ENCODE measurements around the gene EGFR.

EGFR gene

DNA sequence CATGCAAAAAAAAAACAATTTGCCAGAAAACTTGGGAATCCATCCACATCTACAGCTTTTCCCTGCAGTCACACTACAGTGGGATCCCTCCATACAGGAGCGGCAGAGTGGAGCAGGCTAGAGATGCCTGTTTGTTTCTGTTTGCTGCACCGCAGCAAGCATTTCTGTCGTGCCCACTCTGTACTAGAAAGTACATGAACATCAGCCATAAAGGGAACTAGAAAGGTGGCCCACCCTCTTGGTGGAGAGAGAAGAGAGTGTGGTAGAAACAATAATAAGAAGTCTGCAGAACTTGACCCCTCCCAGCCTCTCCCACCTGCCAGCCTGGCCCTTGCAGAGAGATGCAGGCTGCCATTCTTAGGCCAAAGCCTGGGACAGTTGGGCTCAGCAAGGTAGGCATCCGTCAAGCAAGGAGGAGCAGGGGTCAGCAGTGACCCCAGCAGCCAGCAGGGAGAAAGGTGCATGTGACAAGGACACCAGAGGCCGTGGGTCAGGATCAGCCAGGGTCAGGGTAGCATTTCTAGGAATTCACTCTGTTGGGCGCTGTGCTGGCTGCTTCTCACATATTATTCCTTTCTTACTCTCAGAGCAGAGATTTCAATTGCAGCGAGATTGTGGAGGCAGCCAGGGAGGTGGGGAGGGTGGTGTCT, 171.8 kb downstream of the EGFR start:
- no peak for DNase-seq (ENCODE audit: low spot score)

DNA sequence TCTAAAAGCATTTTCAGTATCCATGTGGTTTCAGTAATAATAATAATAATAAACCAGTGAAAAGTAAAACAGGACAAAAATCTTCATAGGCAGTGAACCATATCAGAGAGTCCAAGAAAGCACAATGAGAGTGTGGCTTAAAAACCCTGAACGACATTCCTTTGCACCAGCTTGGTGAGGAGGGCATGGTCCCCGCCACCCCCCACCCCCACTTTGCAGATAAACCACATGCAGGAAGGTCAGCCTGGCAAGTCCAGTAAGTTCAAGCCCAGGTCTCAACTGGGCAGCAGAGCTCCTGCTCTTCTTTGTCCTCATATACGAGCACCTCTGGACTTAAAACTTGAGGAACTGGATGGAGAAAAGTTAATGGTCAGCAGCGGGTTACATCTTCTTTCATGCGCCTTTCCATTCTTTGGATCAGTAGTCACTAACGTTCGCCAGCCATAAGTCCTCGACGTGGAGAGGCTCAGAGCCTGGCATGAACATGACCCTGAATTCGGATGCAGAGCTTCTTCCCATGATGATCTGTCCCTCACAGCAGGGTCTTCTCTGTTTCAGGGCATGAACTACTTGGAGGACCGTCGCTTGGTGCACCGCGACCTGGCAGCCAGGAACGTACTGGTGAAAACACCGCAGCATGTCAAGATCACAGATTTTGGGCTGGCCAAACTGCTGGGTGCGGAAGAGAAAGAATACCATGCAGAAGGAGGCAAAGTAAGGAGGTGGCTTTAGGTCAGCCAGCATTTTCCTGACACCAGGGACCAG, 172.5 kb downstream of the EGFR start:
- no peak for DNase-seq (ENCODE audit: low spot score)

DNA sequence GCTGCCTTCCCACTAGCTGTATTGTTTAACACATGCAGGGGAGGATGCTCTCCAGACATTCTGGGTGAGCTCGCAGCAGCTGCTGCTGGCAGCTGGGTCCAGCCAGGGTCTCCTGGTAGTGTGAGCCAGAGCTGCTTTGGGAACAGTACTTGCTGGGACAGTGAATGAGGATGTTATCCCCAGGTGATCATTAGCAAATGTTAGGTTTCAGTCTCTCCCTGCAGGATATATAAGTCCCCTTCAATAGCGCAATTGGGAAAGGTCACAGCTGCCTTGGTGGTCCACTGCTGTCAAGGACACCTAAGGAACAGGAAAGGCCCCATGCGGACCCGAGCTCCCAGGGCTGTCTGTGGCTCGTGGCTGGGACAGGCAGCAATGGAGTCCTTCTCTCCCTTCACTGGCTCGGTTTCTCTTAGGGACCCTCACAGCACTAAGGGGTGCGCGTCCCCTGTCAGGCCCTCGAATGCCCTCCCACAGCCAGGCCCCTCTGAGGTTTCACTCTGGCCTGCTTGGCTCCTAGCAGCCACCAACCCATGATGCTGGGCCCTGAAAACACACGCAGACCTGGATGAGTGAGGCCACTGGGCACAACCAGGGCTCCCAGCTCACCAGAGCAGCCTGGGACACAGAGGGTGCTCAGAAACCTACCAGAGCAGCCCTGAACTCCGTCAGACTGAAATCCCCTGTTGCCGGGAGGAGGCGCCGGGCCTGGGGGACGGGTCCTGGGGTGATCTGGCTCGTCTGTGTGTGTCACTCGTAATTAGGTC, 173.3 kb downstream of the EGFR start:
- no peak for DNase-seq (ENCODE audit: low spot score)

DNA sequence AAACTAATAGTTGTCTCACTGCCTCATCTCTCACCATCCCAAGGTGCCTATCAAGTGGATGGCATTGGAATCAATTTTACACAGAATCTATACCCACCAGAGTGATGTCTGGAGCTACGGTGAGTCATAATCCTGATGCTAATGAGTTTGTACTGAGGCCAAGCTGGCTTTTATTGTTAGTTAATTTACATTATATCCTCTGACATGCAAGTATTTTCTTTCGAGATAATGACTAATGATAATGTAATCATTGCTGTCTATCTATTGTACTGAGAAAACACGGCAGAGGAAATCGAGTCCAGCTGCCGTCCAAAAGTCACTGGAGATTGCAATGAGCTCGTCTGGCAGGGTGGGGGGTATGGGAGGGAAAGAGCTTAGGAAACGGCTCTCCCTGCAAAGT, 173.9 kb downstream of the EGFR start:
- DNase-seq (ENCODE audit: low spot score) = peak; percentile 27

DNA sequence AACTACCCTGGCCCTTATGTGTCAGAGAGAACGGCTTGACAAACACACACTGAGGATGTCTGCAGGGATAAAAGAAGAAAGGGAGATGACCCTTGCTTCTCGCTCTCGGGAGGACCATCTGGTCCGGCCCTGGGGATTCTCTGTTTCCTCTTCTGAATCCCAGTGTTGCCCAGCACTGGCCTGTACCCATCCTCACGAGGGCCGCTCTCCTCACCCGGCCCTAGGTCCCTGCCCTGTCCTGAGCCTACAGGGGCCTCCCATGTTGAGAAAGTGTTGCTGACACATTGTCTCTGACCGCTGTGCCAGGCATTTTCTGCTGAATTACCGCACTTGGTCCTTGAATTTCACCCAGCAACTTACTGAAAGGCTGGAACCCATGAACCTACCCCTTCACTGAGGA, 174.4 kb downstream of the EGFR start:
- no peak for DNase-seq (ENCODE audit: low spot score)

DNA sequence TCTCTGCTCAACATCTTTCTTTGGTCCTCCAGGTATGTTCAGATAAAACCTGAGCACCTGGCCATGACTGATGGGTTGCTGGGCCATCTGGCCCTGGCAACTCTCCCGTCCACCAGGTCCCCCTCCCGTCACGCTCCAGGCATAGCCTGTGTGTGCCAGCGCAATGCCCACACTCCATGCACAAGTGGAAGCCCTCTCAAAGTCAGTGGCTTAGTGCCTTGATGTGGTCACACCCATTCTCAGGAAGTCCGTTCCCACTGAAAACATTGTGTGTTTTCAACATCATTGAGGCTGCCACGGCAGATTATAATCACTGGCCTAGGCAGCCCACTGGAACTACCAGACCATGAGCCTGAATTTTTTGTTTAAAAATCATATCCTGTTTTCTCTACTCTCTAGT, 175.7 kb downstream of the EGFR start:
- no peak for DNase-seq (ENCODE audit: low spot score)

DNA sequence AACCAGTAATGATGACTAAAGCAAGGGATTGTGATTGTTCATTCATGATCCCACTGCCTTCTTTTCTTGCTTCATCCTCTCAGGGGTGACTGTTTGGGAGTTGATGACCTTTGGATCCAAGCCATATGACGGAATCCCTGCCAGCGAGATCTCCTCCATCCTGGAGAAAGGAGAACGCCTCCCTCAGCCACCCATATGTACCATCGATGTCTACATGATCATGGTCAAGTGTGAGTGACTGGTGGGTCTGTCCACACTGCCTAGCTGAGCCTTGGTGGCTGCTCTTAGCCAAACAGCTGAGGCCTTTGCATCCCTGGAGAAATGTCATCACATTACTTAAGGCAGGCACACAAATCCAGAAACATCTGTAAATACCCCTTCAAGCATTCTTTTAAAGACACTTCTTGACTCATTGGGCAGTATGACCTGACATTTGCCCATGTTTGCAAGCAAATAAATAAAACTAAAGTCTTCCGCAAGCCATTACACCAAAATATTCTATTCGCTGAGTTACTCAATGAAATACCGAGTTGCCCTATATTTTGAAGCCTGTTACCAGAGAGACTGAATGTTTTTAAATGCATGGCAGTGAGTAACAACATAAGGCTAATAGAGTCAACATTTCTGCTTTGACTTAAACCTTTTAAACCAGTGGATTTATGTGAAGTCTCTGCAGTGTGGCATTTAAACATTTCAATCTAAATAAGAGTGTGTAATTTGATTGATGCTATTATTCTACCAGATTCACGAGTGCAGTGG, 180.0 kb downstream of the EGFR start:
- no peak for DNase-seq (ENCODE audit: low spot score)

DNA sequence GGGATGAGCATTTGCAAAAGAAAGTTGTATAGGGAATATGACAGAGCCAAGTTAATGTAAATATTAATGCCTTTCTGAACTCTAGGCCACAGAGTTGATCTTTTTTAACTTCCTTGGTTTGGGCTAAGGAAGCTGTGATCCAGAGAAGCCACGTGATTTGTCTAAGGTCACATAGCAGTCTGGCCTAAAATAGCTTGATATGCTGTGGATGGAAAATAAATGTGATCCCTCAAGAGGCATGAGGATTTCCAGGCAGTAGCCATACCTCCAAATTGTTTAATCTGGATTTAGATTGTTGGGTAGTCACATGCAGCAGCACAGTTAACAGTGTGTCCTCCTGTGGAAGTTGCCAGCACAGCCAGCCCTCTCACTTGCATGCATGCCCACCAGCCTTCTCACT, 180.6 kb downstream of the EGFR start:
- no peak for DNase-seq (ENCODE audit: low spot score)

DNA sequence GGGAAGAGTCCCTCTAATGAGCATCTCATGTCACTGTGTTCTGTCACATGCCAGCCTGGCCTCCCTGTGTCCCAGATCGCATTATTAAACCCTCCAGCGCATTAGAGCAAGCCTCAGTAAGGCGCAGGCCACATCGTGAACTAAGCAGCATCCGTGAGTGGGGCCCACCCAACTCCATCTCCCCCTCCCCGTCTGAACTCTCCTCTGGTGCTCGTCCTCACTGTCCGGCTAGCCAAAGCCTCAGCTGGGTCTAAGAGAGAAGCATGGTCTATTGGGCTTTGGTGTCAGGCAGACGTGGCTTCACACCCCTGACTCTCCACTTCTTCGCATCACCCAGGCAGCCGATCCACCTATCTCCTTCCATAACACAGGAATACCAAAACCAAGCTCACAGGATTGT, 181.6 kb downstream of the EGFR start:
- DNase-seq (ENCODE audit: low spot score) = no peak

DNA sequence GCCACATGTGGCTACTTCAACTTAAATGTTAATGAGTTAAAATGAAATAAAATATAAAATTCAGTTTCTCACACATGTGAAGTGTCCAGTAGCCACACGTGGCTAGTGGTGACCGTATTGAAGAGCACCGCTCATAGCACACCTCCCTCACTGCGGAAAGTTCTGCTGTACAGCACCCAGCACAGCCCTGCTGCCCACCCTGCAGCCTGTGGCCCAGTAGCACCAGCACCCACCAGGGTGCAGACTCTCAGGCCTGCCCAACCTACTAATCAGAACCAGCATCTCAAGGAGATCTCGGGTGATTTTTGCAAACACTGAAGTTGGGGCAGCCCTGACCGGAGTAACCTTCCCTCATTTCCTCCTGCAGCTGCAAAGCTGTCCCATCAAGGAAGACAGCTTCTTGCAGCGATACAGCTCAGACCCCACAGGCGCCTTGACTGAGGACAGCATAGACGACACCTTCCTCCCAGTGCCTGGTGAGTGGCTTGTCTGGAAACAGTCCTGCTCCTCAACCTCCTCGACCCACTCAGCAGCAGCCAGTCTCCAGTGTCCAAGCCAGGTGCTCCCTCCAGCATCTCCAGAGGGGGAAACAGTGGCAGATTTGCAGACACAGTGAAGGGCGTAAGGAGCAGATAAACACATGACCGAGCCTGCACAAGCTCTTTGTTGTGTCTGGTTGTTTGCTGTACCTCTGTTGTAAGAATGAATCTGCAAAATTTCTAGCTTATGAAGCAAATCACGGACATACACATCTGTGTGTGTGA, 183.5 kb downstream of the EGFR start:
- DNase-seq (ENCODE audit: low spot score) = no peak

DNA sequence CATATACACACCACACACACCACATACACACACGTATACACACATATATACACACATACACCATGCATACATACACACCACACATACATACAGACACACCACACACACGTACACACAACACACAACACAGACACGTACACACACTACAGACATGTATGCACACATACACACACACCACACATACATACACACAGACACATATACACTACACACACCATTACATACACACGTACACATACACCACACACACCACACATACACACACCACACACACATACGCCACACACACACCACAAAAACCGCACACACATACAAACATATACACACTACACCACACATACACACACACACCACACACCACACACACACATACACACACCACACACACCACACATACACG, 184.5 kb downstream of the EGFR start:
- DNase-seq (ENCODE audit: low spot score) = no peak

DNA sequence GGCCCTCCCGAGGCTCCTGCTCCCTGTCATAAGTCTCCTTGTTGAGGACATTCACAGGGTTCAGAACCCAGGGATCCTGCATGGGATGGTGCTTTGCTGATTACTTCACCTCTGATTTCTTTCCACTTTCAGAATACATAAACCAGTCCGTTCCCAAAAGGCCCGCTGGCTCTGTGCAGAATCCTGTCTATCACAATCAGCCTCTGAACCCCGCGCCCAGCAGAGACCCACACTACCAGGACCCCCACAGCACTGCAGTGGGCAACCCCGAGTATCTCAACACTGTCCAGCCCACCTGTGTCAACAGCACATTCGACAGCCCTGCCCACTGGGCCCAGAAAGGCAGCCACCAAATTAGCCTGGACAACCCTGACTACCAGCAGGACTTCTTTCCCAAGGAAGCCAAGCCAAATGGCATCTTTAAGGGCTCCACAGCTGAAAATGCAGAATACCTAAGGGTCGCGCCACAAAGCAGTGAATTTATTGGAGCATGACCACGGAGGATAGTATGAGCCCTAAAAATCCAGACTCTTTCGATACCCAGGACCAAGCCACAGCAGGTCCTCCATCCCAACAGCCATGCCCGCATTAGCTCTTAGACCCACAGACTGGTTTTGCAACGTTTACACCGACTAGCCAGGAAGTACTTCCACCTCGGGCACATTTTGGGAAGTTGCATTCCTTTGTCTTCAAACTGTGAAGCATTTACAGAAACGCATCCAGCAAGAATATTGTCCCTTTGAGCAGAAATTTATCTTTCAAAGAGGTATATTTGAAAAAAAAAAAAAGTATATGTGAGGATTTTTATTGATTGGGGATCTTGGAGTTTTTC, 186.5 kb downstream of the EGFR start:
- no peak for DNase-seq (ENCODE audit: low spot score)

DNA sequence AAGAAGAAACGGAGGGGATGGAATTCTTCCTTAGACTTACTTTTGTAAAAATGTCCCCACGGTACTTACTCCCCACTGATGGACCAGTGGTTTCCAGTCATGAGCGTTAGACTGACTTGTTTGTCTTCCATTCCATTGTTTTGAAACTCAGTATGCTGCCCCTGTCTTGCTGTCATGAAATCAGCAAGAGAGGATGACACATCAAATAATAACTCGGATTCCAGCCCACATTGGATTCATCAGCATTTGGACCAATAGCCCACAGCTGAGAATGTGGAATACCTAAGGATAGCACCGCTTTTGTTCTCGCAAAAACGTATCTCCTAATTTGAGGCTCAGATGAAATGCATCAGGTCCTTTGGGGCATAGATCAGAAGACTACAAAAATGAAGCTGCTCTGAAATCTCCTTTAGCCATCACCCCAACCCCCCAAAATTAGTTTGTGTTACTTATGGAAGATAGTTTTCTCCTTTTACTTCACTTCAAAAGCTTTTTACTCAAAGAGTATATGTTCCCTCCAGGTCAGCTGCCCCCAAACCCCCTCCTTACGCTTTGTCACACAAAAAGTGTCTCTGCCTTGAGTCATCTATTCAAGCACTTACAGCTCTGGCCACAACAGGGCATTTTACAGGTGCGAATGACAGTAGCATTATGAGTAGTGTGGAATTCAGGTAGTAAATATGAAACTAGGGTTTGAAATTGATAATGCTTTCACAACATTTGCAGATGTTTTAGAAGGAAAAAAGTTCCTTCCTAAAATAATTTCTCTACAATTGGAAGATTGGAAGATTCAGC, 187.6 kb downstream of the EGFR start:
- no peak for DNase-seq (ENCODE audit: low spot score)

DNA sequence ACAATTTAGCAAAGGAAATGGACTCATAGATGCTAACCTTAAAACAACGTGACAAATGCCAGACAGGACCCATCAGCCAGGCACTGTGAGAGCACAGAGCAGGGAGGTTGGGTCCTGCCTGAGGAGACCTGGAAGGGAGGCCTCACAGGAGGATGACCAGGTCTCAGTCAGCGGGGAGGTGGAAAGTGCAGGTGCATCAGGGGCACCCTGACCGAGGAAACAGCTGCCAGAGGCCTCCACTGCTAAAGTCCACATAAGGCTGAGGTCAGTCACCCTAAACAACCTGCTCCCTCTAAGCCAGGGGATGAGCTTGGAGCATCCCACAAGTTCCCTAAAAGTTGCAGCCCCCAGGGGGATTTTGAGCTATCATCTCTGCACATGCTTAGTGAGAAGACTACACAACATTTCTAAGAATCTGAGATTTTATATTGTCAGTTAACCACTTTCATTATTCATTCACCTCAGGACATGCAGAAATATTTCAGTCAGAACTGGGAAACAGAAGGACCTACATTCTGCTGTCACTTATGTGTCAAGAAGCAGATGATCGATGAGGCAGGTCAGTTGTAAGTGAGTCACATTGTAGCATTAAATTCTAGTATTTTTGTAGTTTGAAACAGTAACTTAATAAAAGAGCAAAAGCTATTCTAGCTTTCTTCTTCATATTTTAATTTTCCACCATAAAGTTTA, 188.8 kb downstream of the EGFR start:
- DNase-seq (ENCODE audit: low spot score) = no peak

DNA sequence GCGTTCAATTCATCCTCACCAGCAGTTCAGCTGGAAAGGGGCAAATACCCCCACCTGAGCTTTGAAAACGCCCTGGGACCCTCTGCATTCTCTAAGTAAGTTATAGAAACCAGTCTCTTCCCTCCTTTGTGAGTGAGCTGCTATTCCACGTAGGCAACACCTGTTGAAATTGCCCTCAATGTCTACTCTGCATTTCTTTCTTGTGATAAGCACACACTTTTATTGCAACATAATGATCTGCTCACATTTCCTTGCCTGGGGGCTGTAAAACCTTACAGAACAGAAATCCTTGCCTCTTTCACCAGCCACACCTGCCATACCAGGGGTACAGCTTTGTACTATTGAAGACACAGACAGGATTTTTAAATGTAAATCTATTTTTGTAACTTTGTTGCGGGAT, 190.5 kb downstream of the EGFR start:
- DNase-seq (ENCODE audit: low spot score) = no peak

DNA sequence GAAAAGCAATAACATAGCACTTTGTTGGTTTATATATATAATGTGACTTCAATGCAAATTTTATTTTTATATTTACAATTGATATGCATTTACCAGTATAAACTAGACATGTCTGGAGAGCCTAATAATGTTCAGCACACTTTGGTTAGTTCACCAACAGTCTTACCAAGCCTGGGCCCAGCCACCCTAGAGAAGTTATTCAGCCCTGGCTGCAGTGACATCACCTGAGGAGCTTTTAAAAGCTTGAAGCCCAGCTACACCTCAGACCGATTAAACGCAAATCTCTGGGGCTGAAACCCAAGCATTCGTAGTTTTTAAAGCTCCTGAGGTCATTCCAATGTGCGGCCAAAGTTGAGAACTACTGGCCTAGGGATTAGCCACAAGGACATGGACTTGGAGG, 191.4 kb downstream of the EGFR start:
- no peak for DNase-seq (ENCODE audit: low spot score)

DNA sequence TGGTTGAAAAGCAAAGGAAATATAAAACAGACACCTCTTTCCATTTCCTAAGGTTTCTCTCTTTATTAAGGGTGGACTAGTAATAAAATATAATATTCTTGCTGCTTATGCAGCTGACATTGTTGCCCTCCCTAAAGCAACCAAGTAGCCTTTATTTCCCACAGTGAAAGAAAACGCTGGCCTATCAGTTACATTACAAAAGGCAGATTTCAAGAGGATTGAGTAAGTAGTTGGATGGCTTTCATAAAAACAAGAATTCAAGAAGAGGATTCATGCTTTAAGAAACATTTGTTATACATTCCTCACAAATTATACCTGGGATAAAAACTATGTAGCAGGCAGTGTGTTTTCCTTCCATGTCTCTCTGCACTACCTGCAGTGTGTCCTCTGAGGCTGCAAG, 191.9 kb downstream of the EGFR start:
- no peak for DNase-seq (ENCODE audit: low spot score)

DNA sequence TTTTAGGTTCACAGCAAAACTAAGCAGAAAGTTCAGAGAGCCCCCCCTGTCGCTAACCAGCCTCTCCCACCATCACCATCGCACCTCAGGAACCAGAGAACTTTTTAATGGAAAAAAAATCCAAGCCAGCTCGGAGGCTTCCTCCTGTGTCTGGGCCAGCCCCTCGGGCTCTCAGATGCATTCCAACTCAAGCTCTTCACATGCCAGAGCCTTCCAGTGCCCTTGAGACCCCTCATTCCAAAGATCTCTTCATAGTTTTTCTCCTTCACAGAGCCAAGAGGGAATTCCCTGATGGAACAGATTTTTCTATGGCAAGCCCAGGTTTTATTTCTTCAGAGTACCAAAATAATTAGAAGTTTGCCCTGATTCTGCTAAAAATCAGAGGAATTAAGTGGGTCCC, 192.9 kb downstream of the EGFR start:
- no peak for DNase-seq (ENCODE audit: low spot score)

DNA sequence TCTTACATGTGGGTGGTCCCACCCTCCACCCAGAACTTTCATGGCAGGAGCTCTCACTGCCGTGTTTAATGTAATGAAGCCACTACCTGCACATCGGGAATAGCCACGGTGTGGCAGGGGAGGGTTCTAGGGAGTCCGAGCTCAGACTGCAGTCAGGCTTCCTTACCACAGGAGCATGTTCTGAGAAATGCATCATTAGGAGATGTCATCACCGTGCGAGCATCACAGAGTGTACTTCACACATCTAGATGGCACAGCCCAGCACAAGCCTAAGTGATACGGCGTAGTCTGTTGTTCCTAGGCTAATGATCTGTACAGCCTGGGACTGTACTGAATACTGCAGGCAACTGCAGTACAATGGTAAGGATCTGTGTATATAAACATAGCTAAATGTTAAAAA, 193.4 kb downstream of the EGFR start:
- no peak for DNase-seq (ENCODE audit: low spot score)
